Activated naive CD8-positive, alpha-beta T cell treated with anti-CD3 and anti-CD28 coated beads for 36 hours (primary cell): Measurements from ENCODE around the gene NCR3LG1. TPM values are rescaled to one million over a fixed set of nuclear protein-coding genes. Genes with fewer than 3 reads are reported as not detected.

Experiments used
- DNase-seq: peaks from one replicate; pipeline ENCODE4 v3.0.0; 2021
- H3K27ac Mint-ChIP-seq: one replicate; pipeline ENCODE4 v1.8.0; 2022; ENCODE audit warnings: mild to moderate bottlenecking, moderate library complexity, mixed read lengths
- H3K27me3 Mint-ChIP-seq: one replicate; pipeline ENCODE4 v1.8.0; 2022; ENCODE audit warnings: mild to moderate bottlenecking, mixed read lengths
- H3K36me3 Mint-ChIP-seq: one replicate; pipeline ENCODE4 v1.8.0; 2021; ENCODE audit warnings: mild to moderate bottlenecking, mixed read lengths
- H3K4me1 Mint-ChIP-seq: one replicate; pipeline ENCODE4 v1.8.0; 2021; ENCODE audit warnings: mixed read lengths
- H3K4me3 Mint-ChIP-seq: one replicate; pipeline ENCODE4 v1.8.0; 2022; ENCODE audit warnings: mild to moderate bottlenecking, moderate library complexity, mixed read lengths
- H3K9me3 Mint-ChIP-seq: one replicate; pipeline ENCODE4 v1.8.0; 2022; ENCODE audit warnings: mixed read lengths
- total RNA-seq, 2 experiments: library from RNA; stranded (reverse); gene quantifications; one replicate each; pipeline ENCODE4 v1.2.3, GENCODE V29; 2021

The NCR3LG1 gene, protein sequence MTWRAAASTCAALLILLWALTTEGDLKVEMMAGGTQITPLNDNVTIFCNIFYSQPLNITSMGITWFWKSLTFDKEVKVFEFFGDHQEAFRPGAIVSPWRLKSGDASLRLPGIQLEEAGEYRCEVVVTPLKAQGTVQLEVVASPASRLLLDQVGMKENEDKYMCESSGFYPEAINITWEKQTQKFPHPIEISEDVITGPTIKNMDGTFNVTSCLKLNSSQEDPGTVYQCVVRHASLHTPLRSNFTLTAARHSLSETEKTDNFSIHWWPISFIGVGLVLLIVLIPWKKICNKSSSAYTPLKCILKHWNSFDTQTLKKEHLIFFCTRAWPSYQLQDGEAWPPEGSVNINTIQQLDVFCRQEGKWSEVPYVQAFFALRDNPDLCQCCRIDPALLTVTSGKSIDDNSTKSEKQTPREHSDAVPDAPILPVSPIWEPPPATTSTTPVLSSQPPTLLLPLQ
- total RNA-seq: 1 to 10 TPM; 5.0 TPM

DNA sequence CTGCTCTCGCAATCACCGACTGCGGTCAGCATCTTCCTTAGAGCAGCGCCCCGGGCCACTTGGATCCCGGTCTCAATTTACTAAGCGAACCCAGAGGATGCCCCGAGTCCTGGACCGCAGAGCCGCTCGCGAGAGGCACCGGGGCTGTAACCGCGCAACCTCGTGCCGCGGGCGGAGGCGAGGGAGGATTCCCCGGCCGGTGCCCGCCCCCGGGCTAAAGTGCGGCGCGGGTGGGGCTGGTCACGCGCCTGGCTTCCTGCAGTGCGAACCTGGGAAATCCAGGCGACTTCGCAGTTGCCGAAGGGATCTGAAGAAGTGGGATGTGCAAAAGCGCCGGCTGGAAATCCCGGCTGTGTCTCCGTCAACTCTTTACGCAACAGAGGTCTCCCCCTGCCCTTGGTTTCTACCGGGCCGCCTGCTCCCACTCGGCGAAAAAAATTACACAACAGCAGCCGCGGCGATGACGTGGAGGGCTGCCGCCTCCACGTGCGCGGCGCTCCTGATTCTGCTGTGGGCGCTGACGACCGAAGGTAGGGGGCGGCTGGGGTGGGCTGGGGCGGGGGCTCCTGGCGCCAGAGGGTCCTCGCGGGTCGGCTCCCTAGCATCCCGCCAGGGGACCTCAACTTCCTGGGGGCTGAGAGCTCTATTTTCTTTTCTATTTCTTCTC is at the start of gene NCR3LG1:
Gene NCR3LG1, plus strand, starts transcription at position 291 of the 667 bp plus-strand sequence. Its CDS starts 170 bp downstream, at position 461.
- Mint-ChIP-seq H3K27ac (peak within 1 kb of the TSS; percentile 86), H3K4me3 (peak within 1 kb of the TSS; percentile 84), H3K4me1 (peaks cover 29% of the 10 kb centered on the region), H3K36me3 (peaks cover 18% of the 10 kb centered on the region), H3K27me3 (no peaks in the 10 kb centered on the region), H3K9me3 (no peaks in the 10 kb centered on the region)
- DNase-seq: peak; percentile 68

DNA sequence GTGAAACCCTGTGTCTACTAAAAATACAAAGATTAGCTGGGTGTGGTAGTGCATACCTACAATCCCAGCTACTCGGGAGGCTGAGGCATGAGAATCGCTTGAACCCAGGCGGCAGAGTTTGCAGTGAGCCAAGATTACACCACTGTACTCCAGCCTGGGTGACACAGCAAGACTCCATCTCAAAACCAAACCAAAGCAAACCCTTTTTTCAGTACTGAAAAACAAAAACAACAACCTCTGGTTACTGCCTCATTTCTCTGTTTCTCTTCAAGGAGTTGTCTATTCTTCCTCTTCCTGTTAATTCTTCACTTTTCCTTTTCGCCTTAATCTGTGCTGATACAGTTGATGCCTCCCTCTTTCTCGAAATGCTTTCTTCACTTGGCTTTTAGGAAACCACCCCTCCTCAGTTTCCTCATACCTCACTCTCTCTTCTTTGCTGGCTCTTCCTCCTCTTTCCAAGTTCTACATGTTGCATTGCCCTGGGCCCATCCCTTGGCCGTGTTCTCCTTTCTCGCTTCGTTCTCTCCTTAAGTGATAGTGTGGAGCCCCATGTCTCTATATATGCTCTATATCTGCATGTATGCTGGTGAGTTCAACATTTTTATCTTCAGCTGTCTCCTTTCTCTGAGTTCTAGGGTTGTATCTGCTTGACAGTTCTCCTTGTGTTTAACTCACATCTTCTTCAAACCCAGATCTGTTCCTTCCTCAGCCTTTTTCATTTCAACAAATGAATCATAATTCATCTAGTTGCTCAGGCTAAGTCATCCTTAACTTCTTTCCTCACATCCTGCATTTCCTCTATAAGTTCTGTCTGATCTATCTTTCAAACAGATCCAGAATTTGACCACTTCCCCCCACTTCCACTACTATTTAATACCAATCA is 38.0 kb upstream of the NCR3LG1 start:
- Mint-ChIP-seq H3K4me1 (peaks cover 2% of the 10 kb centered on the region), H3K27ac (no peak overlapping the region), H3K27me3 (no peaks in the 10 kb centered on the region), H3K9me3 (no peaks in the 10 kb centered on the region), H3K4me3 (no peak overlapping the region), H3K36me3 (peaks cover 21% of the 10 kb centered on the region)
- DNase-seq: no peak

DNA sequence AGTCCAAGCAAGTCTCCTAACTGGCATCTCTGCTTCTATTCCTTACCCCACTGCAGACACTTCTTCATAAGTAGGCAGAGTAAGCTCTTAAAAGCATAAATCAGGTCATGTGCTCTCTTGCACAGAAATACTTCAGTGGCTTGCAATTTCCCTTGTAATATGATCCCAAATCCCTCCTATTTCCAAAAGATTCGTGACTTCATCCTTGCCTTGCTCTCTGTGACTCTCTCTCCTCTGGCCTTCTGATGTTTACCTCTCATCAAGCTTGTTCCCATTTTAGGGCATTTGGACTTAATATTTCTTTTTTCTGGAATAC is 37.4 kb upstream of the NCR3LG1 start:
- H3K4me3 Mint-ChIP-seq: no peak overlapping the region
- H3K4me1 Mint-ChIP-seq: peaks cover 2% of the 10 kb centered on the region
- peaks cover 24% of the 10 kb centered on the region for H3K36me3 Mint-ChIP-seq
- no peaks in the 10 kb centered on the region for H3K9me3 Mint-ChIP-seq
- no peak for DNase-seq
- no peaks in the 10 kb centered on the region for H3K27me3 Mint-ChIP-seq
- no peak overlapping the region for H3K27ac Mint-ChIP-seq

DNA sequence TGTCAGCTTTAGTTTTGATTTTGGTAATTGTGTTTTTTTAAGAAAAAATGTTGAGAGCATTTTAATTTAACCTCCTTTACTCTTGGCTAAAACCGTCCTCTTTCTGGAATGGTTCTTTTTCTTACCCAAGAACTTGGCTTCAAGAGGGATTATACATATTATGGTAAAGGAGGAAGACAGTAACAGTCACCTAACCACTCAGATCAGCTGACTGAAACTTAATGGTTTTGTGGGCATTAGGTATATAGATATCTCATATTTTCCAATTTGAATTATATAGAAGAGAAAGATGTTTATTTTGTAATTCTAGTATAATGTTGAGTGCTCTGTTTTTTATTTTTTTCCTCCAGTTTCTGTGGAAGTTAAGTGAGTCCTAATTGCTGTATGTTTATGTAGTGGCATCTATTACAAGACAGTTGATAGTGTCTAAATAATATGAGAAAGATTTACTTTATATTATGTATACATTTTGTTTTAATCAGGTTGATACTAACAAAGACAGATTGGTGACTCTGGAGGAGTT is 36.6 kb upstream of the NCR3LG1 start:
- no peak for DNase-seq
- H3K36me3 Mint-ChIP-seq: peaks cover 29% of the 10 kb centered on the region
- H3K9me3 Mint-ChIP-seq: no peaks in the 10 kb centered on the region
- H3K27me3 Mint-ChIP-seq: no peaks in the 10 kb centered on the region
- peaks cover 2% of the 10 kb centered on the region for H3K4me1 Mint-ChIP-seq
- H3K27ac Mint-ChIP-seq: no peak overlapping the region
- H3K4me3 Mint-ChIP-seq: no peak overlapping the region

- Mint-ChIP-seq H3K36me3 (peaks cover 31% of the 10 kb centered on the region), H3K9me3 (no peaks in the 10 kb centered on the region), H3K27ac (no peak overlapping the region), H3K27me3 (no peaks in the 10 kb centered on the region), H3K4me1 (peaks cover 21% of the 10 kb centered on the region), H3K4me3 (no peak overlapping the region)
- no peak for DNase-seq
Observed at GRCh38 chr11:17328871-17329494, 22.6 kb upstream of the NCR3LG1 start.

DNA sequence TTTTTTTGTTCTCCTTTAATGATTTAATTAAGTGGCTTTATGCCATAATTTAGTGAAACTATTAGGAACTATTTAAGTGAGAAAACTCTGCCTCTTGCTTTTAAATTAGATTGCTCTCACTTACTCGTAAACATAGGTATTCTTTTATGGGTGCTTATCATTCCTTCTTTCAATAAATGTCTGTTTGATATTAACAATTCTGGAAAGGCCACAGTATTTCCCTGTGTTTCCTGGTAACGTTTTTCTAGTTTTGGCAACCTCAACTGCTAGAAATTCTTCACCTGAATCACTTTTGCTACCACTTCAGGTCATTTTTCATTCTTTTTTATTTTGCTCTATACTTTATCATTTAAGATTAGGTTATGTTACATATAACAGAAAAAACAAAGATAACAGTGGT is 19.9 kb upstream of the NCR3LG1 start:
- no peak overlapping the region for H3K4me3 Mint-ChIP-seq
- H3K9me3 Mint-ChIP-seq: no peaks in the 10 kb centered on the region
- H3K27ac Mint-ChIP-seq: no peak overlapping the region
- no peaks in the 10 kb centered on the region for H3K27me3 Mint-ChIP-seq
- no peak for DNase-seq
- H3K4me1 Mint-ChIP-seq: peaks cover 26% of the 10 kb centered on the region
- H3K36me3 Mint-ChIP-seq: peaks cover 16% of the 10 kb centered on the region

DNA sequence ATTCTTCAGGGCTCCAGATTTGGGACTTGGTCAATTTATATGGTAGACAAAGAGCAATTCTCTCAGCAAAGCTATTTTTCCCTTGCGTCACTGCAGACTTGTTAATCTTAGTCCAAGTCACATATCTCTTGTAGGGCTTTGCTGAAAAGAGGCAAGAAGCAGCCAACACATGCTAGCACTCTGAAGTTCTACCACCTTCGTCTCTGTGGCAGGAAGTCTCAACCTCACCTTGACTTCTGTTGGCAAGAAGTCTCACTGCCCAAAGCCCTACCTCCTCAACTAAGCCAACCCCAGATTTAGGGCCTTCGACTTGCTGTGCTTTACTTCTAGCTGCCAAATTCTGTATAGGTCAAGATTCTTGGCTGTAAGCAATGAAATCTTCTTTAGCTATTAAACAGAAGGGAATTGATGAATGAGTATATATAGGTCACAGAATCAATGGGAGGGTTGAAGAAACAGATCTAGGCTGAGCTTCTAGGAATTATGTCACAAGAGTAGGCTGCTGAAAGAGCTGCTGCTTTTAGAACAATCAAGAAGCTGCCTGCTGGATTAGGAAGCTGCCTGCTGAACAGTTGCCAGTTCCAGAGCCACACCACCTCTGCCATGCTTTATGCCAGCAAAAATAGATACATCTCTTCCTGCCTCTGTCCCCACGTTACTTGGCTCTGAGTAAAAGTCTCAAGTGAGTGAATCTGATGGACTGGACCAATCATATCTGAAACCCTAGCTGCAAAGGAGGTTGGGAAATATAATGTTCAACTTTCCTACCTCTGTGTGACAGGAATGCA is 17.6 kb upstream of the NCR3LG1 start:
- peak overlapping the region; percentile 54 for H3K27ac Mint-ChIP-seq
- H3K9me3 Mint-ChIP-seq: no peaks in the 10 kb centered on the region
- H3K36me3 Mint-ChIP-seq: peaks cover 16% of the 10 kb centered on the region
- no peaks in the 10 kb centered on the region for H3K27me3 Mint-ChIP-seq
- H3K4me3 Mint-ChIP-seq: no peak overlapping the region
- DNase-seq: no peak
- peaks cover 20% of the 10 kb centered on the region for H3K4me1 Mint-ChIP-seq

DNA sequence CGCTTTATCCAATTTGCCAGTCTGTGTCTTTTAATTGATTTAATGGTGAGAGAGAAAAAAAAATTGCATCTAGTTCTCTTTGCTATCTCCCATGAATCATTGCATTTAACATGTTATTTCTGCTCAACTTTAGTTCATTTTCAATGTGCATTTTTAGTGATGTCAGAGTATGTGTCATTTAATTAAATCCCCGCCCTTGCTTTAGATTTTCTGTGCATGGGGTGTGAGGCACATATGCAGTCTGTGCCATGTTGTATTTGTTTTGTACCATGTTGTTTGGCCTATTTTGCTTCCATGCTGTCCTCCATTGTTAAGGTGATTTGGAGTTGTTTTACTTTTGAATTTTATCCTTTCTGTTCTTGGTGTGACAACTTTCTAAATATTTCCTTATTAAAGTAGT is 8.3 kb upstream of the NCR3LG1 start:
- H3K27me3 Mint-ChIP-seq: no peaks in the 10 kb centered on the region
- peaks cover 20% of the 10 kb centered on the region for H3K4me1 Mint-ChIP-seq
- H3K27ac Mint-ChIP-seq: peak overlapping the region; percentile 47
- no peaks in the 10 kb centered on the region for H3K9me3 Mint-ChIP-seq
- peaks cover 12% of the 10 kb centered on the region for H3K36me3 Mint-ChIP-seq
- no peak for DNase-seq
- H3K4me3 Mint-ChIP-seq: no peak overlapping the region

GRCh38 chr11:17343907-17344306 is 7.7 kb upstream of the NCR3LG1 start:
- Mint-ChIP-seq H3K27me3 (no peaks in the 10 kb centered on the region), H3K36me3 (peaks cover 14% of the 10 kb centered on the region), H3K4me1 (peaks cover 20% of the 10 kb centered on the region), H3K4me3 (no peak overlapping the region), H3K27ac (peak overlapping the region; percentile 19), H3K9me3 (no peaks in the 10 kb centered on the region)
- DNase-seq: peak; percentile 66

DNA sequence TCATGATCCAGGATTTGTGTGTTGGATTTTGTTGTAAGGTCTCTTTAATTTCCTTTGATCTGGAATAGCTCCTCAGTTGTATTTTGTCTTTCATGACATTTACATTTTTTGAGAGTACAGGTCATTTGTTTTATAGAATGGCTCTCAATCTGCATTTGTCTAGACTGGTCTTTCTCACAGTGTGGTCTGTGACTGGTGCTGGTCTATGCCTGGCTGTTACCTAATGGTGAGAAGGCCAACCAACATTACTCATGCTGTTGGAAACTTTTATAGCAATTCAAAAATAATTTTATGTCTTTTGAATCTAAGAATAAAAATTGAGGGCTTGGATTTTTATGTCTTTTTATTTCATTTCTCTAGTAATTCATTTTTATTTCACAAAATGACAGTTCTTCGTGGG is 3.9 kb upstream of the NCR3LG1 start:
- H3K9me3 Mint-ChIP-seq: no peaks in the 10 kb centered on the region
- no peaks in the 10 kb centered on the region for H3K27me3 Mint-ChIP-seq
- H3K36me3 Mint-ChIP-seq: peaks cover 10% of the 10 kb centered on the region
- H3K4me3 Mint-ChIP-seq: no peak overlapping the region
- no peak for DNase-seq
- H3K4me1 Mint-ChIP-seq: peaks cover 33% of the 10 kb centered on the region
- no peak overlapping the region for H3K27ac Mint-ChIP-seq

DNA sequence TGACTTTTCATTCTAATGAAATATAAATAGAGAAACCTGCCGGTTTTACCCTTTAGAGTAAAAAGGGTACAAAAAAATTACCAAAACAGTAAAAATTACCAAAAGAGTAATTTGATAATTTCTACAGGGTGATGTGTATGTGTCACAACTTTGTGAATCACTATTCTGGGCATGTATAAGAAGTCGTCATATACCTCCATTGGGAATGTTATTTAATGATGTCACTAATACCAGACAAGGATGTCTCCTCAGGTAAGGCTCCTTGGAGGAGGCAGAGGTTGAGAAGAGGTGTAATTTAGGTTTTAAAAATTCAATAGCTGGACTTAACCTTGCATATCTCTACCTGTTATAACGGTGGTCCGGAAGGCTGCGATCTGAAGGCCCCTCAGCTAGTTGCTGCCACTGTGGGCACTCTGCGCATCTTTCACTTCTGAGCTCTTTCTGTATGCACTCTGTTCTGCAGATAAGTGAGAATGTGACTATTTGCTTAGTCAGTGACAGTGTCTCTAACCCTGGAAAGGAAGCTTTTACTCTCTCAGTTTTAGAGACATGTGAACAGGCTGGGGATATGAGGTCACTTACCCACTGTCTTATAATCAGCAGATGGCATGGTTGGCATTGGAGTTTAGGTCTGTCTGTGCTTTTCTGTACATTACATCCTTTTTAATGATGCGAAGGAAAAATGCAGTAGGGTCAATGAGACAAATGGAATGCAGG is 987 bp upstream of the NCR3LG1 start:
- DNase-seq: no peak
- H3K27me3 Mint-ChIP-seq: no peaks in the 10 kb centered on the region
- H3K4me1 Mint-ChIP-seq: peaks cover 29% of the 10 kb centered on the region
- H3K9me3 Mint-ChIP-seq: no peaks in the 10 kb centered on the region
- H3K4me3 Mint-ChIP-seq: peak overlapping the region; percentile 84
- peak overlapping the region; percentile 74 for H3K27ac Mint-ChIP-seq
- H3K36me3 Mint-ChIP-seq: peaks cover 12% of the 10 kb centered on the region

- no peak for DNase-seq
- Mint-ChIP-seq H3K4me1 (peaks cover 29% of the 10 kb centered on the region), H3K27me3 (no peaks in the 10 kb centered on the region), H3K27ac (peak overlapping the region; percentile 74), H3K9me3 (no peaks in the 10 kb centered on the region), H3K4me3 (peak overlapping the region; percentile 84), H3K36me3 (peaks cover 13% of the 10 kb centered on the region)
Observed at GRCh38 chr11:17351172-17351509, 459 bp upstream of the NCR3LG1 start.

GRCh38 chr11:17352950-17353820 is 1.6 kb downstream of the NCR3LG1 start:
- Mint-ChIP-seq H3K27ac (peak overlapping the region; percentile 86), H3K4me1 (peaks cover 29% of the 10 kb centered on the region), H3K27me3 (no peaks in the 10 kb centered on the region), H3K36me3 (peaks cover 25% of the 10 kb centered on the region), H3K9me3 (no peaks in the 10 kb centered on the region), H3K4me3 (peak overlapping the region; percentile 84)
- peak; percentile 77 for DNase-seq
